Stomach (tissue), 4 donors: ENCODE data around the gene PPP2R3B.

Experiments
- EP300 ChIP-seq: sonication (generic); formaldehyde crosslinking; IDR thresholded peaks from one replicate; pipeline ENCODE4 v1.6.1; 2017; ENCODE audit warnings: antibody characterized with exemption
- POLR2A ChIP-seq, 4 donors: fragments of 450-650 bp; IDR thresholded peaks; one replicate each; pipeline ENCODE4 v1.6.1; 2016; ENCODE audit warnings: antibody characterized with exemption in 4 of 4, control low read depth in 2 of 4, mild to moderate bottlenecking in 1 of 4, moderate library complexity in 1 of 4
- POLR2AphosphoS5 ChIP-seq, 3 donors: sonication (generic); formaldehyde crosslinking; IDR thresholded peaks; one replicate each; pipeline ENCODE4 v1.6.1; 2016; ENCODE audit warnings: antibody characterized with exemption in 3 of 3
- TF ChIP-seq, protein P1 (sequence below), 7 experiments: fragments of 450-650 bp in 4 of 7; fragments of 200-600 bp in 3 of 7; sonication (generic) in 3 of 7; IDR thresholded peaks; one replicate each; pipeline ENCODE4 v1.5.1; 2016 to 2019; ENCODE audit warnings: antibody characterized with exemption in 7 of 7, control low read depth in 2 of 7, mild to moderate bottlenecking in 1 of 7

DNA sequence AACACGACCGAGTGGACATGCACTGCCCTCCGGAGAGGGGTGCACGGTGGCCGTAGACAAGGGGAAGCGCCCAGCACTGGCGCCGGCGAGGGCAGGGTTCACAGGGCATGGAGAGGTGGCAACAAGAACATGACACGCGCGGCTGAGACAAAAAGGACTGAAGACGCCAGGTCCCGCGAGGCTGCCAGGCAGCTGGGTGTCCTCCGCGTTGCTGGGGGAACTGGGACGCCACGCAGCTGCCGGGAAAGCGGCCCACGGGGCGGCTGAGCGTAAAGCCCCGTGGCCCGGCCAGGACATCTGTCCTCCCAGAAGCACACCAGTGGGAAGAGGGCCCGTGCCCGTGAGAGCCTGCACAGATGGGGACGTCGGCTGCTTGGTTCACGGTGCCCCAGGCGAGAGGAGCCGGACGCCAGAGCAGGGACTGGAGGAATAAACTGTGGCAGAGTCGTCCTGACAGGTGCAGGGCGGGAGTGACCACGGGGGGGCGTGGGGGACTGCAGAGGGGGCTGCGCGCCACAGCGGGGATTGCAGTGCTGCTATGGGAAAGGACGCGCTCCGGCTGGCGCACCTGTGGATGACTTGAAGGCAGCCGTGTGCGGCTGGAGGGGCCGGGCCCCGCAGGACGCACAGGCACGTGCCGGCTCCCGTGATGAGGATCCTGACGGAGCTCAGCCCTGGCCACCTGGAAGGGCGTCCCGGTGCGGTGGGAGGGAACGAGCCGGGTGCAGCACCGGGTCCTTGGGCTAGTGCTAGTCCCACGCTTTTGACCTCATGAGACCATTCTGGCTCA, 36.0 kb downstream of the PPP2R3B start:
- TF ChIP-seq POLR2A (IDR thresholded peaks at IDR 0.05) (no peak), POLR2AphosphoS5 (IDR thresholded peaks at IDR 0.05) (no peak), EP300 (no peak)
- TF ChIP-seq, protein P1, sequence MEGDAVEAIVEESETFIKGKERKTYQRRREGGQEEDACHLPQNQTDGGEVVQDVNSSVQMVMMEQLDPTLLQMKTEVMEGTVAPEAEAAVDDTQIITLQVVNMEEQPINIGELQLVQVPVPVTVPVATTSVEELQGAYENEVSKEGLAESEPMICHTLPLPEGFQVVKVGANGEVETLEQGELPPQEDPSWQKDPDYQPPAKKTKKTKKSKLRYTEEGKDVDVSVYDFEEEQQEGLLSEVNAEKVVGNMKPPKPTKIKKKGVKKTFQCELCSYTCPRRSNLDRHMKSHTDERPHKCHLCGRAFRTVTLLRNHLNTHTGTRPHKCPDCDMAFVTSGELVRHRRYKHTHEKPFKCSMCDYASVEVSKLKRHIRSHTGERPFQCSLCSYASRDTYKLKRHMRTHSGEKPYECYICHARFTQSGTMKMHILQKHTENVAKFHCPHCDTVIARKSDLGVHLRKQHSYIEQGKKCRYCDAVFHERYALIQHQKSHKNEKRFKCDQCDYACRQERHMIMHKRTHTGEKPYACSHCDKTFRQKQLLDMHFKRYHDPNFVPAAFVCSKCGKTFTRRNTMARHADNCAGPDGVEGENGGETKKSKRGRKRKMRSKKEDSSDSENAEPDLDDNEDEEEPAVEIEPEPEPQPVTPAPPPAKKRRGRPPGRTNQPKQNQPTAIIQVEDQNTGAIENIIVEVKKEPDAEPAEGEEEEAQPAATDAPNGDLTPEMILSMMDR (IDR thresholded peaks at IDR 0.05): no peak
